Ectodermal cell (in vitro differentiated cells): Measurements from ENCODE around the gene MSX2.

Experiments
- H3K27ac ChIP-seq: 2 replicates; pipeline ENCODE4 v1.7.0; 2013; ENCODE audit warnings: mild to moderate bottlenecking, low read depth, low read length; ENCODE audit not compliant: insufficient read depth, poor library complexity, severe bottlenecking
- H3K27me3 ChIP-seq: 2 replicates; pipeline ENCODE4 v1.7.0; 2013; ENCODE audit warnings: mild to moderate bottlenecking, low read length; ENCODE audit not compliant: insufficient read depth, control insufficient read depth, poor library complexity, severe bottlenecking
- H3K36me3 ChIP-seq: one replicate; pipeline ENCODE4 v1.7.0; 2013; ENCODE audit warnings: low read length; ENCODE audit not compliant: control insufficient read depth, insufficient read depth
- H3K4me1 ChIP-seq: one replicate; pipeline ENCODE4 v1.7.0; 2013; ENCODE audit warnings: low read length; ENCODE audit not compliant: control insufficient read depth, insufficient read depth
- H3K4me3 ChIP-seq: 2 replicates; pipeline ENCODE4 v1.7.0; 2013; ENCODE audit warnings: low read depth, low read length, control low read depth; ENCODE audit not compliant: insufficient read depth
- H3K9me3 ChIP-seq: 2 replicates; pipeline ENCODE4 v1.7.0; 2013; ENCODE audit warnings: mild to moderate bottlenecking, low read length, moderate library complexity; ENCODE audit not compliant: control insufficient read depth
- WGBS, 2 experiments: methylation state at CpG; one replicate each; pipeline ENCODE4 v1.1.7; 2013; ENCODE audit warnings: missing lambda C conversion rate in 2 of 2; 5-methylcytosine and 5-hydroxymethylcytosine counted together

The MSX2 gene

GRCh38 chr5:174718880-174719610 is 5.3 kb upstream of the MSX2 start:
- no peaks in the 10 kb centered on the region for H3K36me3 ChIP-seq
- H3K4me1 ChIP-seq, result peaks cover 47% of the 10 kb centered on the region
- peaks cover 73% of the 10 kb centered on the region for H3K27me3 ChIP-seq
- H3K27ac ChIP-seq, result no peak overlapping the region
- no peak overlapping the region for H3K4me3 ChIP-seq
- no peaks in the 10 kb centered on the region for H3K9me3 ChIP-seq
- WGBS, 2 experiments, result 54 to 55% methylated on average over 10 of the region's 10 CpGs

DNA sequence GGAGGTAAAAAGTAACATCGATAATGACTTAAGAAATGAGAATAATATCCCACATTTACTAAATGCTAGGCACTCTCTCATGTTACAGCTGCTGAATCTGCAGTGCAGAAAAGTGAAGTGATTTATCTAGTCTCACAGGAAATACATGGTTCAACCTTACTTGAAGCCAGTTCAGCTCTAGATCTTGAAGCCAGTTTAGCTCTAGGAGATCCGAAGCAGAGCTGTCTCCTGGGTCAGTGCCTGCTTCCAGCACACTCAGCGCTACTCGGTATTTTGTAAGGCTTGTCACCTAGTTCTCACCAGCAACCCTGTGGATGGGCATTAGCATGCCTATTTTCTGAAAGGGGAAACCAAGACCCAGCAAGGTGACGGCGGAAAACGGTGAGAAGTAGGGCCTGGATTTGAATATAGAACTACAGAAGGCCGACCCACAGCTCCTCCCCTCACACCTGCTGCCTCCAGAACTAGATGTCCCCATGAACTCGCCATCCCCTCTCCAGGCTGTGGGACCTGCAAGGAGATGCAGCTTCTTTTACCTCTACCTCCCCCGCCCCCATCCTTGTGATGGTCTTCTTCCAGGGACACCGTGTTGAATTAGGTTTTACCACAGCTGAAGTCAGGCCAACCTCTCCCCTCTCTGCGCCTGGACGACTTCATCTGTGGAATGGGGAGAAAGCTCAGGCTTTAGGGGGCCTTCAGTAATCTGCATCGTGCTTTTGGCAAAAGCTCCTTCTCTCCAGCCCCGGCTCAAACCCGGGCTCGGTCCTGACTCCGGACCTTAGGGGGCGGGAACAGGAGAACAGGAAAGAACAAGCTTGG is 4.4 kb upstream of the MSX2 start:
- H3K36me3 ChIP-seq, result no peaks in the 10 kb centered on the region
- H3K4me3 ChIP-seq, result peak overlapping the region; percentile 22
- H3K9me3 ChIP-seq, result no peaks in the 10 kb centered on the region
- H3K27ac ChIP-seq, result no peak overlapping the region
- peaks cover 81% of the 10 kb centered on the region for H3K27me3 ChIP-seq
- 2 to 3% methylated on average over 18 of the region's 19 CpGs for WGBS, 2 experiments
- H3K4me1 ChIP-seq, result peaks cover 47% of the 10 kb centered on the region

- H3K9me3 ChIP-seq, result no peaks in the 10 kb centered on the region
- peak overlapping the region; percentile 58 for H3K27ac ChIP-seq
- H3K27me3 ChIP-seq, result peaks cover 88% of the 10 kb centered on the region
- peak overlapping the region; percentile 39 for H3K4me3 ChIP-seq
- no peaks in the 10 kb centered on the region for H3K36me3 ChIP-seq
- WGBS, 2 experiments, result 1% methylated on average over 75 of the region's 75 CpGs
- H3K4me1 ChIP-seq, result peaks cover 48% of the 10 kb centered on the region
Measured at GRCh38 chr5:174720612-174721529, 3.5 kb upstream of the MSX2 start.

GRCh38 chr5:174721530-174722432 is 2.6 kb upstream of the MSX2 start:
- 6% methylated on average over 19 of the region's 19 CpGs for WGBS, 2 experiments
- Histone ChIP-seq H3K9me3 (no peaks in the 10 kb centered on the region), H3K36me3 (no peaks in the 10 kb centered on the region), H3K4me1 (peaks cover 51% of the 10 kb centered on the region), H3K27ac (peak overlapping the region; percentile 58), H3K27me3 (peaks cover 94% of the 10 kb centered on the region), H3K4me3 (peak overlapping the region; percentile 39)

DNA sequence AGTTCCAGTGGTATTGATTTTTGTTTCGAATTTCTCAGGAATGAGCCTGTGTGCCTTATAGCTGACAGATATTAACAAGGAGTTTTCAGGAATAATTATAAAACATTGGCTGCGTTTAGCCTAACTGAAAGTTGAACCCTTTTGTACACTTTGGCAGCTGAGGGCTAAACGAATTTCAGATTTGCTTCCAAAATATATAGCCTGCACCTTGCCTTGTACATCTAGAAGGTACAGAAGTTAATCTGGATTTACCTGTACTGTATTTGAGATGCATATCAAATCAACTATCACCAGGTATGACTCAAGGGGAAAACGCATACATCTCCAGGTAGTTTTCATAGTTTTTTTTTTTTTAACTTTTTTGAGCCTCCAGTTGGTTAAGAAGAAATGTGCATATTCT is 1.9 kb upstream of the MSX2 start:
- Histone ChIP-seq H3K27ac (no peak overlapping the region), H3K9me3 (no peaks in the 10 kb centered on the region), H3K36me3 (no peaks in the 10 kb centered on the region), H3K4me3 (no peak overlapping the region), H3K27me3 (peaks cover 97% of the 10 kb centered on the region), H3K4me1 (peaks cover 55% of the 10 kb centered on the region)
- 14 to 16% methylated on average over 3 to 4 of the region's 4 CpGs for WGBS, 2 experiments

- Histone ChIP-seq H3K9me3 (no peaks in the 10 kb centered on the region), H3K27ac (peak overlapping the region; percentile 39), H3K4me1 (peaks cover 48% of the 10 kb centered on the region), H3K36me3 (no peaks in the 10 kb centered on the region), H3K4me3 (peak overlapping the region; percentile 62), H3K27me3 (peaks cover 97% of the 10 kb centered on the region)
- 4% methylated on average over 23 of the region's 23 CpGs for WGBS, 2 experiments
Measured at GRCh38 chr5:174723315-174723978, 935 bp upstream of the MSX2 start.

GRCh38 chr5:174723979-174724483 is 351 bp upstream of the MSX2 start:
- peak overlapping the region; percentile 62 for H3K4me3 ChIP-seq
- peak overlapping the region; percentile 39 for H3K27ac ChIP-seq
- peaks cover 97% of the 10 kb centered on the region for H3K27me3 ChIP-seq
- WGBS, 2 experiments, result 1% methylated on average over 20 of the region's 20 CpGs
- no peaks in the 10 kb centered on the region for H3K36me3 ChIP-seq
- peaks cover 44% of the 10 kb centered on the region for H3K4me1 ChIP-seq
- H3K9me3 ChIP-seq, result no peaks in the 10 kb centered on the region

GRCh38 chr5:174725261-174725990 is 1.0 kb downstream of the MSX2 start:
- 2 to 3% methylated on average over 30 of the region's 30 CpGs for WGBS, 2 experiments
- Histone ChIP-seq H3K9me3 (no peaks in the 10 kb centered on the region), H3K4me3 (peak overlapping the region; percentile 62), H3K27ac (no peak overlapping the region), H3K27me3 (peaks cover 97% of the 10 kb centered on the region), H3K4me1 (peaks cover 34% of the 10 kb centered on the region), H3K36me3 (peaks cover 4% of the 10 kb centered on the region)
